ENCODE results near the gene TCP10L. TPM values are rescaled to one million over a fixed set of nuclear protein-coding genes. Genes with fewer than 3 reads are reported as not detected.

The TCP10L gene
- total RNA-seq, 1 donor from 2014 or later, result 1.3 TPM

DNA sequence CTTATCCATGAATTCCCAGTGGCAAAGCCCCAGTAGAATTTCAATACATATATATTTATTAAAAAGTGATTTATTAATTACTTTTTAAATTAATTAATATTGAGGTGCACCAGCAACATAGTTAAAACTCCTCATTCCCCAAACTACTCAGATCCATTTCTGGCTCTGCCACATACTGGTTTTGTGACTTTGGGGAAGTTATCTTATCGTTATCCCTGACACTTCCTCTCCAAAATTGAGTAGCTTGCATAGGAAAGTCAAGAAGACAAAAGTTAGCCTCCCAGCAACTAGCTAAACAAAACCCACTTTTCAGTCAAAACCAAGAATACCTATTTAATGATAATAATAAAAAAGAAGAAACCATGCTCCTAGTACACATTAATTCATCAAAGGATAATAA, 35.9 kb downstream of the TCP10L start:
- peaks cover 31% of the 10 kb centered on the region for H3K27me3 Mint-ChIP-seq (ENCODE audit: unreplicated experiment)
- H3K36me3 Mint-ChIP-seq (ENCODE audit: unreplicated experiment), result peaks cover 1% of the 10 kb centered on the region
- no peak overlapping the region for H3K27ac Mint-ChIP-seq (ENCODE audit: unreplicated experiment)
- H3K4me3 Mint-ChIP-seq (ENCODE audit: unreplicated experiment), result no peak overlapping the region
- TF ChIP-seq, protein P1, sequence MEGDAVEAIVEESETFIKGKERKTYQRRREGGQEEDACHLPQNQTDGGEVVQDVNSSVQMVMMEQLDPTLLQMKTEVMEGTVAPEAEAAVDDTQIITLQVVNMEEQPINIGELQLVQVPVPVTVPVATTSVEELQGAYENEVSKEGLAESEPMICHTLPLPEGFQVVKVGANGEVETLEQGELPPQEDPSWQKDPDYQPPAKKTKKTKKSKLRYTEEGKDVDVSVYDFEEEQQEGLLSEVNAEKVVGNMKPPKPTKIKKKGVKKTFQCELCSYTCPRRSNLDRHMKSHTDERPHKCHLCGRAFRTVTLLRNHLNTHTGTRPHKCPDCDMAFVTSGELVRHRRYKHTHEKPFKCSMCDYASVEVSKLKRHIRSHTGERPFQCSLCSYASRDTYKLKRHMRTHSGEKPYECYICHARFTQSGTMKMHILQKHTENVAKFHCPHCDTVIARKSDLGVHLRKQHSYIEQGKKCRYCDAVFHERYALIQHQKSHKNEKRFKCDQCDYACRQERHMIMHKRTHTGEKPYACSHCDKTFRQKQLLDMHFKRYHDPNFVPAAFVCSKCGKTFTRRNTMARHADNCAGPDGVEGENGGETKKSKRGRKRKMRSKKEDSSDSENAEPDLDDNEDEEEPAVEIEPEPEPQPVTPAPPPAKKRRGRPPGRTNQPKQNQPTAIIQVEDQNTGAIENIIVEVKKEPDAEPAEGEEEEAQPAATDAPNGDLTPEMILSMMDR (IDR thresholded peaks at IDR 0.05), result no peak
- H3K4me1 Mint-ChIP-seq (ENCODE audit: unreplicated experiment), result no peaks in the 10 kb centered on the region
- DNase-seq (ENCODE audit: extremely low spot score, unreplicated experiment), result no peak
- no peaks in the 10 kb centered on the region for H3K9me3 Mint-ChIP-seq (ENCODE audit: unreplicated experiment)

DNA sequence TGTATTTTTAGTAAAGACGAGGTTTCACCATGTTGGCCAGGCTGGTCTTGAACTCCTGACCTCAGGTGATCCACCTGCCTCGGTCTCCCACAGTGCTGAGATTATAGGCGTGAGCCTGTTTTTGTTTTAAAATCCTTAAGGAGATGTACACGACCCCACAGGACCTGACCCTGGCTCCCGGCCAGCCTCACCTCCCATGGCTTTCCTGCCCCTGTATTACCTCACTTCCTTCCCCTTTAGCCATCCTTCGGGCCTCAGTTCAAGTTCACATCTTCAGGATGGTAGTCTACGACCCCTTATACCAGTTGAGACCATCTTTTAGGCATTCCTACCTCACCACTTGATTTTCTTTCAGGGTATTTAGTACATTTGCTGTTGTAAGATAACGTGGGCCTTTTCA, 36.3 kb downstream of the TCP10L start:
- TF ChIP-seq, protein P1 (IDR thresholded peaks at IDR 0.05), result no peak
- Mint-ChIP-seq H3K27ac (ENCODE audit: unreplicated experiment) (no peak overlapping the region), H3K4me3 (ENCODE audit: unreplicated experiment) (no peak overlapping the region), H3K4me1 (ENCODE audit: unreplicated experiment) (no peaks in the 10 kb centered on the region), H3K36me3 (ENCODE audit: unreplicated experiment) (peaks cover 1% of the 10 kb centered on the region), H3K27me3 (ENCODE audit: unreplicated experiment) (peaks cover 31% of the 10 kb centered on the region), H3K9me3 (ENCODE audit: unreplicated experiment) (no peaks in the 10 kb centered on the region)
- no peak for DNase-seq (ENCODE audit: extremely low spot score, unreplicated experiment)

DNA sequence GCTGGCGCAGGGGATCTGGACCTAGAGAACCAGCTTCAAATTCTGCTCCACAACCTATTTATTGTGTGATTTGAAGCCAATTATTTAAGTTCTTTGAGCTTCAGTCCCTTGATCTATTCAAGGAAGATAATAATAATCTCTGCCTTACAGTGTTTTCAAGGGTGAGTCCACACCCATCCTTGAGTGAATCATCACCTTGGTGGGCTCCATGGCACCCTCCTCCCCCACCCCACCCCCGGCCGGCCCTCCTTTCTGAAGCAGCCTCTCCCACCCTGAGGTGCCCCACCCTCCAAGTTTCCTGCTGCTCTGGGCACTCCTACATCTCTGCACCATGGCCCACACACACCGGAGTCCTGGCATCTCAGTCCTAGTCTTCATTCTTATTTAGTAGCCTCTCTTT, 38.3 kb downstream of the TCP10L start:
- H3K4me1 Mint-ChIP-seq (ENCODE audit: unreplicated experiment), result no peaks in the 10 kb centered on the region
- H3K27ac Mint-ChIP-seq (ENCODE audit: unreplicated experiment), result no peak overlapping the region
- TF ChIP-seq, protein P1 (IDR thresholded peaks at IDR 0.05), result no peak
- DNase-seq (ENCODE audit: extremely low spot score, unreplicated experiment), result no peak
- H3K4me3 Mint-ChIP-seq (ENCODE audit: unreplicated experiment), result no peak overlapping the region
- no peaks in the 10 kb centered on the region for H3K9me3 Mint-ChIP-seq (ENCODE audit: unreplicated experiment)
- H3K36me3 Mint-ChIP-seq (ENCODE audit: unreplicated experiment), result peaks cover 1% of the 10 kb centered on the region
- peaks cover 31% of the 10 kb centered on the region for H3K27me3 Mint-ChIP-seq (ENCODE audit: unreplicated experiment)

DNA sequence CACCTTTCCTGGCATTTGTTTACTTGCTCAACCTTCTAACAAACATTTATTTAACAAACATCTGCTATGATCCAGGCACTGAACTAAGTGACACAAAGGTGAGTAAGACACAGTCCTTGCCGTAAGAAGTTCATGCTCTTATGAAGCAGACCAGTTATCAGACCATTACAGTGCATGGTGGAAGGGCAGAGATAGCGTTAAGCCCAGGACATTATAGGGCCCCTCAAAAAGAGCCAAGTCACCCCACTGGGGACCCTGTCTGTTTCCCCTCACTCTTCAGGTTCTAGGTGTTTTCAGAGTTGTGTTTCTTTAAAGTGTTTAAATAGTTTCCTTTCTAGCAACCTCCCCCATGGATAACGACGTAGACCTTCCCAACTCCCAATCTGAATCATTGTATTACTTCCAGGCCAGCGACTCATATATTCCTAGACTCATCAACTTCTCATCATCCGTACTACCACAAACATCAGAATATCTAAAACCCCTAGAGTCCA, 39.3 kb downstream of the TCP10L start:
- Mint-ChIP-seq H3K4me1 (ENCODE audit: unreplicated experiment) (no peaks in the 10 kb centered on the region), H3K27me3 (ENCODE audit: unreplicated experiment) (peaks cover 29% of the 10 kb centered on the region), H3K27ac (ENCODE audit: unreplicated experiment) (no peak overlapping the region), H3K4me3 (ENCODE audit: unreplicated experiment) (no peak overlapping the region), H3K36me3 (ENCODE audit: unreplicated experiment) (no peaks in the 10 kb centered on the region), H3K9me3 (ENCODE audit: unreplicated experiment) (no peaks in the 10 kb centered on the region)
- no peak for DNase-seq (ENCODE audit: extremely low spot score, unreplicated experiment)
- TF ChIP-seq, protein P1 (IDR thresholded peaks at IDR 0.05), result no peak

DNA sequence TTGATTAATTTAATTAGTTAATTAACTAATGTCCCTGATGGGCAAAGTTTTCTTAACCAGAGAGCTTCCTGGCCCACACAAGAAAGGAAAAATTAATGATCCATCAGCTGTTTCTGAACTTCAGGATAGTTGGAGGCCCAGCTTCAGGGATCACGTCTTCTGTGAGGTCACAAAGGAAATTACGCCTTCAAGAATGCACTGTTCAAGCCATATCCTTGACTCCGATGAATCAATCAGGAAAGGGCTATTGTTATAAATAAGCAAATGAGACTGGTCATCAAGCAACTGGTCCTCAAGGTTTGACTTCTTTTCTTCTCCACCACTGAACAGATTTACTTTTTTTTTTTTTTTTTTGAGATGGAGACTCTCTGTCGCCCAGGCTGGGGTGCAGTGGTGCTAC, 40.6 kb downstream of the TCP10L start:
- H3K27ac Mint-ChIP-seq (ENCODE audit: unreplicated experiment), result no peak overlapping the region
- H3K27me3 Mint-ChIP-seq (ENCODE audit: unreplicated experiment), result peaks cover 24% of the 10 kb centered on the region
- H3K4me1 Mint-ChIP-seq (ENCODE audit: unreplicated experiment), result no peaks in the 10 kb centered on the region
- H3K9me3 Mint-ChIP-seq (ENCODE audit: unreplicated experiment), result no peaks in the 10 kb centered on the region
- TF ChIP-seq, protein P1 (IDR thresholded peaks at IDR 0.05), result no peak
- no peaks in the 10 kb centered on the region for H3K36me3 Mint-ChIP-seq (ENCODE audit: unreplicated experiment)
- no peak overlapping the region for H3K4me3 Mint-ChIP-seq (ENCODE audit: unreplicated experiment)
- no peak for DNase-seq (ENCODE audit: extremely low spot score, unreplicated experiment)
